GM12875 (cell line): ENCODE data around the gene CCDC198.

Experiments
- H3K4me3 ChIP-seq: one replicate; pipeline ENCODE4 v1.5.1; 2011; ENCODE audit warnings: low read depth, low read length, control low read depth
- TF ChIP-seq, protein P1 (sequence below): IDR thresholded peaks from 2 replicates; pipeline ENCODE4 v1.5.1; 2011; ENCODE audit warnings: low read depth, mild to moderate bottlenecking, control low read depth, inconsistent platforms, low read length, moderate library complexity, borderline replicate concordance; ENCODE audit not compliant: insufficient read depth

The CCDC198 gene, protein sequence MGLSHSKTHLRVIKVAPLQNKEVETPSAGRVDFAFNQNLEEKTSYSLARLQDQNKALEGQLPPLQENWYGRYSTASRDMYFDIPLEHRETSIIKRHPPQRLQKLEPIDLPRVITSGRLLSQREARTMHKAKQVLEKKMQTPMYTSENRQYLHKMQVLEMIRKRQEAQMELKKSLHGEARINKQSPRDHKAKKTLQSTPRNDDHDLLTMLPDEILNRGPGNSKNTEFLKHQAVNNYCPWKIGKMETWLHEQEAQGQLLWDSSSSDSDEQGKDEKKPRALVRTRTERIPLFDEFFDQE

DNA sequence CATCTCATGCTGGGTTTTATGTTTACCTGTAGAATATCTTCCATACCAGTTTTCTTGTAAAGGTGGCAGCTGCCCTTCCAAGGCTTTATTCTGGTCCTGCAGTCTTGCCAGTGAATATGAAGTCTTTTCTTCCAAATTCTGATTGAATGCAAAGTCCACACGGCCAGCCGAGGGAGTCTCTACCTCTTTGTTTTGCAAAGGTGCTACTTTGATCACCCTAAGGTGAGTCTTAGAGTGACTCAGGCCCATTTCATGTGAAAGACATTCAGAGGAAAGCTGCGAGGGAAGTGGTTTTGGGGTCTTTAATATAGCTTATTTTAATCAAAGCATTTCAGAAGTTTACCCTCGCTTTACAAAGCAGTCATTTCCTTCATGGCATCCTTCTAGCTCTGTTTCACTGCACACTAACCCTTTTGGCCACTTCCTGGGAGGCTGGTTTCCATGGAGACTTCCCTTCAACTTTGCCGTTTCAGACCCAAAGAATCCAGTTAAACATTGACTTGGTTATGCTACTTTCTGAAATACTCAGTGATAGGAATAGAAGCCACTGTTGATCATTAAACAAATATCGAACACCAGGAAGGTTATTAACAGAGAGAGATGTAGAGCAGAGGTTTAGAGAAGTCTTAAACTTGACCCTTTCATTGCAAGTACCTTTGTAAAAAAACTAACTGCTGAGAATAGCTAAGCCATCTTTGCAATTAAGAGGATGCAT, at the start of gene CCDC198:
Gene CCDC198, minus strand, starts transcription at position 391 of the 715 bp plus-strand sequence. Its CDS starts 142 bp downstream, at position 249.
- no peak within 1 kb of the TSS for H3K4me3 ChIP-seq
- TF ChIP-seq, protein P1, sequence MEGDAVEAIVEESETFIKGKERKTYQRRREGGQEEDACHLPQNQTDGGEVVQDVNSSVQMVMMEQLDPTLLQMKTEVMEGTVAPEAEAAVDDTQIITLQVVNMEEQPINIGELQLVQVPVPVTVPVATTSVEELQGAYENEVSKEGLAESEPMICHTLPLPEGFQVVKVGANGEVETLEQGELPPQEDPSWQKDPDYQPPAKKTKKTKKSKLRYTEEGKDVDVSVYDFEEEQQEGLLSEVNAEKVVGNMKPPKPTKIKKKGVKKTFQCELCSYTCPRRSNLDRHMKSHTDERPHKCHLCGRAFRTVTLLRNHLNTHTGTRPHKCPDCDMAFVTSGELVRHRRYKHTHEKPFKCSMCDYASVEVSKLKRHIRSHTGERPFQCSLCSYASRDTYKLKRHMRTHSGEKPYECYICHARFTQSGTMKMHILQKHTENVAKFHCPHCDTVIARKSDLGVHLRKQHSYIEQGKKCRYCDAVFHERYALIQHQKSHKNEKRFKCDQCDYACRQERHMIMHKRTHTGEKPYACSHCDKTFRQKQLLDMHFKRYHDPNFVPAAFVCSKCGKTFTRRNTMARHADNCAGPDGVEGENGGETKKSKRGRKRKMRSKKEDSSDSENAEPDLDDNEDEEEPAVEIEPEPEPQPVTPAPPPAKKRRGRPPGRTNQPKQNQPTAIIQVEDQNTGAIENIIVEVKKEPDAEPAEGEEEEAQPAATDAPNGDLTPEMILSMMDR = no peak

DNA sequence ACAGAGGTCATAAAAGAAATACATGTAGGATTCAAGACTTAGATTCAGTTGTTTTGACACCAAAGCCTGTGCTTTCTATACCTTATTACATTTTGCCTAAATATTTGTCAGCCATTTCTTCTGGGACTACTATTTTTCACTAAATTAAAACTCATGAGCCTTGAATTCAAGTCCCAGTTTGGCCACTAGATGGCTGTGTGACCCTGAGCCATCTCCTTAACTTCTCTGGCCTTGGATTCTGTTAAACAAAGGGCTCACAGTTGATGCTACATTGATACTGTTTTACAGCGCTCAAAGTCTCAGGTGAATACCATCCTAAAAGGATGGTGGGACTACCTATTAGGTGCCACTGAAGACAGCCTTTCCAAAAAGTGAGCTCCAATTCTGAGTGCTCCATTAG, 39.6 kb upstream of the CCDC198 start:
- no peak overlapping the region for H3K4me3 ChIP-seq
- TF ChIP-seq, protein P1 = peak; percentile 54; the same call in 1 of the 2 replicates

DNA sequence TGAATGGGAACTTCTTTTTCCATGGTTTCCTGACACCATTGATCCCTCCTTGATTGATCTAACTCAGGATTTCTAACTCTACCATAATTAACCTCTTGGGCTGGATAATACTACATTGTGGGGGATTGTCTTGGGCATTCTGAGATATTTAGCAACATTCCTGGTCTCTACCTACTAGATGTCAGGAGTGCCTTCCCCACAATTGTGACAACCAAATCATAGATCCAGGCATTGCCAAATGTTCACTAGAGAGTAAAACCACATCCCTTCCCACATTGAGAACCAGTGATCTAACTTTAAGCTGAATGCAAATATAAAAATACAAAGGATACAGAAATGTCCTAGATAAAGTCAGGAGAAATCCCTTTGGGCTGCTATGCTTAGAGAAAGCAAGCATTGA, 36.9 kb upstream of the CCDC198 start:
- H3K4me3 ChIP-seq = no peak overlapping the region
- TF ChIP-seq, protein P1 = no peak

DNA sequence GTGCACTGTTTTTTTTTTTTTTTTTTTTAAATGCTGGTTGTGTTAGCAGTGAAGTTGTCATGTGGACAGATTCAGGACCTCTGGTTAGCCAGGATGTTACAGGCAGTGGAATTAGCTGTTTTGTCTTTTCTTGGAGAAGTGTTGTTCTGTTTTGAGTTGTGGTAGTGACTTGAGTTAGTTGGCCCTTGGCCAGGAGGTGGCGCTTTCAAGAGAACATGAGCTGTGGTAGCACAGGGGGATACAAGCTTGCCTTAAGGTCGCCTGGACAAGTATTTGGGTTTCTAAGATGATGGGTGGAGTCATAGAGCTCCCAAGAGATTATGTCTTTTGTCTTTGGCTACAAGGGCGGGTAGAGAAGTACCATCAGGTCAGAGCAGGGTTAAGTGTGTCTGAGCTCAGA, 33.3 kb upstream of the CCDC198 start:
- no peak overlapping the region for H3K4me3 ChIP-seq
- TF ChIP-seq, protein P1 = peak; percentile 26; the same call in 1 of the 2 replicates

DNA sequence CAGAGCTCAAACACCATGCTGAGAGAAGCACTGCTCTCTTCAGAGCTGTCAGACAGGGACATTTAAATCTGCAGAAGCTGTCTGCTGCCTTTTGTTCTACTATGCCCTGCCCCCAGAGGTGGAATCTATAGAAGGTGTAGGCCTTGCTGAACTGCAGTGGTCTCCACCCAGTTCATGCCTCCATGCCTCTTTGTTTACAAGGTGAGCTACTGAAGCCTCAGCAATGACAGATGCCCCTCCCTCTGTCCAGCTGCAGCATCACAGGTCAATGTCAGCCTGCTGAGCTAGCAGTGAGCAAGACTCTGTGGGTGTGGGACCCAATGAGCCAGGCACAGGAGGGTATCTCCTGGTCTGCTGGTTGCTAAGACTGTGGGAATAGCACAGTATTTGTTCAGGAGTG, 25.4 kb upstream of the CCDC198 start:
- no peak overlapping the region for H3K4me3 ChIP-seq
- TF ChIP-seq, protein P1 = no peak

DNA sequence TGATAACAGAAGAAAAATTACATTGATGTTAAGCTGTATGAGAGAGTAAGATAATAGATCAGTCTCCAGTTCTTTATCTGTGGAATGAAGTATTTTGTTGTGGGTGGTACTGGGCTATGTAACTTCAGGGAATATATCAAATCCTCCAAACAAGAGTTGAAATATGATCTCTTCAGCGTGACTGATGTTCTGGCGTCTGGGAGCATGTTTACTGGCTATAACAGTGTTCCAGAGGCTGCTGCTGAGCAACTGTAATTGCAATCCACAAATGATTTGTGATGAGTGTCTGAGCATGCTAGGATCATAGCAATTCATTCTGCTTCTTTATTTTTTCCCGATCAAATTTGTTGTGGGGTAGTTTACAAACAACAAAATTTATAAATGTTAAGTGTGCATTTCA, 18.6 kb upstream of the CCDC198 start:
- H3K4me3 ChIP-seq = no peak overlapping the region
- TF ChIP-seq, protein P1 = no peak

DNA sequence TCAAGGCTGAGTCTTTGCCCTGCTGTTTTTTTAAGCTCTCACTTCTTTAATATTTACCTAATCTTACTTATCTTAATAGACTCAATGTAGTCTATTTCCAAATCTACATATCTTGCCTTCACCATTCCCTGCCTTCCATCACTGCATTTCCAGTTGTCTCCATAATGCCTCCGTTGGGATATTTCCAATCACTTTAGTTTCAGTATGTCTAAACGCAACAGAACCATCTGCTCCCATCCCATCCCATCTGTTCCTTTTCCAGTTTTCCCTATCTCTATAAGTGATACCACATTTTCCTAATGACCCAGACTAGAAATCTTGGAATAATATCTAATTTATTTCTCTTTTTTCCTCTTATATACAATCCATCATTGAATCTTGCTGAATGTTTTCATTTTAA, 15.1 kb upstream of the CCDC198 start:
- H3K4me3 ChIP-seq = no peak overlapping the region
- TF ChIP-seq, protein P1 = no peak
